Keratinocyte (primary cell): ENCODE measurements around the gene PEX7. TPM values are rescaled to one million over a fixed set of nuclear protein-coding genes. Genes with fewer than 3 reads are reported as not detected.

ENCODE experiments used
- DNase-seq: peaks from one replicate; pipeline ENCODE4 v3.0.0-alpha.2; 2011; ENCODE audit warnings: low read depth, missing footprints, low spot score
- FAIRE-seq: peaks from 2 replicates; lab custom pipeline; 2011; peaks lifted over from hg19 to GRCh38; lab: Jason Lieb, UNC
- H2AFZ ChIP-seq: 2 replicates; pipeline ENCODE4 v1.6.0; 2012; ENCODE audit warnings: low read length, control low read depth, inconsistent platforms; ENCODE audit not compliant: control insufficient read depth
- H3K27ac ChIP-seq: 2 replicates; pipeline ENCODE4 v1.5.1; 2011; ENCODE audit warnings: low read length; ENCODE audit not compliant: control insufficient read depth, insufficient read depth
- H3K27me3 ChIP-seq: 3 replicates; pipeline ENCODE4 v1.6.0; 2011; ENCODE audit warnings: low read length; ENCODE audit not compliant: control insufficient read depth, insufficient read depth; ENCODE audit errors: extremely low read depth
- H3K36me3 ChIP-seq, 2 experiments: 2 replicates in 1 of 2; 3 replicates in 1 of 2; pipeline ENCODE4 v1.5.1; 2011; ENCODE audit warnings: low read length in 2 of 2, mild to moderate bottlenecking in 1 of 2; ENCODE audit not compliant: control insufficient read depth in 2 of 2, insufficient read depth in 2 of 2; ENCODE audit errors: extremely low read depth in 1 of 2
- H3K4me1 ChIP-seq: 3 replicates; pipeline ENCODE4 v1.5.1; 2011; ENCODE audit warnings: low read length; ENCODE audit not compliant: control insufficient read depth, insufficient read depth; ENCODE audit errors: extremely low read depth
- H3K4me2 ChIP-seq: 3 replicates; pipeline ENCODE4 v1.6.0; 2011; ENCODE audit warnings: low read depth, low read length; ENCODE audit not compliant: control insufficient read depth, insufficient read depth; ENCODE audit errors: extremely low read depth
- H3K4me3 ChIP-seq, 3 experiments: fragments of 200-600 bp in 1 of 3; sonication (generic) in 1 of 3; 2 replicates in 2 of 3; 3 replicates in 1 of 3; pipeline ENCODE4 v1.5.1; 2011 to 2016; ENCODE audit warnings: low read length in 3 of 3, mild to moderate bottlenecking in 3 of 3, control low read depth in 2 of 3, inconsistent platforms in 1 of 3, low read depth in 1 of 3, mixed read lengths in 1 of 3, mixed run types in 1 of 3, moderate library complexity in 1 of 3; ENCODE audit not compliant: control insufficient read depth in 2 of 3, insufficient read depth in 2 of 3; ENCODE audit errors: extremely low read depth in 1 of 3
- H3K79me2 ChIP-seq: 2 replicates; pipeline ENCODE4 v1.6.0; 2012; ENCODE audit warnings: low read length; ENCODE audit not compliant: control insufficient read depth, insufficient read depth
- H3K9ac ChIP-seq: 3 replicates; pipeline ENCODE4 v1.6.0; 2011; ENCODE audit warnings: low read length; ENCODE audit not compliant: control insufficient read depth, insufficient read depth; ENCODE audit errors: extremely low read depth
- H3K9me1 ChIP-seq: 3 replicates; pipeline ENCODE4 v1.6.0; 2011; ENCODE audit warnings: low read length; ENCODE audit not compliant: control insufficient read depth, insufficient read depth; ENCODE audit errors: extremely low read depth
- H3K9me3 ChIP-seq: 2 replicates; pipeline ENCODE4 v1.5.1; 2012; ENCODE audit warnings: low read depth, low read length; ENCODE audit not compliant: control insufficient read depth
- H4K20me1 ChIP-seq: 3 replicates; pipeline ENCODE4 v1.6.0; 2011; ENCODE audit warnings: low read length; ENCODE audit not compliant: control insufficient read depth, insufficient read depth; ENCODE audit errors: extremely low read depth
- CTCF ChIP-seq, 3 experiments: IDR thresholded peaks in 1 of 3; conservative IDR thresholded peaks in 1 of 3; optimal IDR thresholded peaks in 1 of 3; 2 replicates in 2 of 3; 3 replicates in 1 of 3; pipeline versions ENCODE3 to v1.5.1; 2011; ENCODE audit warnings: low read length in 3 of 3, mild to moderate bottlenecking in 3 of 3, moderate library complexity in 2 of 3, control low read depth in 1 of 3, inconsistent platforms in 1 of 3; ENCODE audit not compliant: insufficient read depth in 2 of 3; ENCODE audit errors: extremely low read depth in 1 of 3
- EZH2 ChIP-seq: IDR thresholded peaks from one replicate; pipeline ENCODE4 v1.6.1; 2012; ENCODE audit warnings: inconsistent platforms, mild to moderate bottlenecking, low read length, moderate library complexity
- dilution Hi-C: fragments of 300-500 bp; cut with MboI; formaldehyde crosslinking; loops from one replicate; pipeline ENCODE4 v1.7.0; 2020; ENCODE audit warnings: low sequenced_read_pairs; ENCODE audit not compliant: extremely low pct_ligation_motif_present
- polyA plus RNA-seq, 5 experiments: library from polyadenylated mRNA; depleted of rRNA in 3 of 5; stranded (reverse) in 3 of 5; stranded (forward) in 1 of 5; unstranded in 1 of 5; fragments of >200 nt; gene quantifications; 1 replicate in 1 of 5; 2 replicates in 3 of 5; 3 replicates in 1 of 5; pipeline versions ENCODE4 v1.2.1 to v1.2.3, GENCODE V29; 2011 to 2012; ENCODE audit warnings: missing spikeins in 2 of 5, low read depth in 1 of 5, low replicate concordance in 1 of 5

Gene PEX7
- polyA plus RNA-seq, 1 donor (not counting 4 experiments of a cell fraction or from before 2014, with no cell fraction given), result 15.6 TPM

GRCh38 chr6:136945072-136945471, 122.7 kb downstream of the PEX7 start:
- Histone ChIP-seq H2AFZ (no peak overlapping the region), H3K27ac (no peak overlapping the region), H4K20me1 (no peaks in the 10 kb centered on the region), H3K9me3 (no peaks in the 10 kb centered on the region), H3K4me3 (no peak overlapping the region), H3K9me1 (no peaks in the 10 kb centered on the region), H3K36me3 (no peaks in the 10 kb centered on the region), H3K27me3 (peaks cover 4% of the 10 kb centered on the region), H3K4me1 (no peaks in the 10 kb centered on the region), H3K79me2 (no peaks in the 10 kb centered on the region), H3K9ac (no peak overlapping the region), H3K4me2 (no peak overlapping the region)
- dilution Hi-C loops, result no loop called here
- DNase-seq, result no peak
- TF ChIP-seq CTCF (optimal IDR thresholded peaks at IDR 0.05 in 1 of 3, IDR thresholded peaks at IDR 0.05 in 1 of 3, conservative IDR thresholded peaks at IDR 0.05 in 1 of 3; ENCODE audit: extremely low read depth in 1 of 3, insufficient read depth in 2 of 3, low read length in 3 of 3) (no peak), EZH2 (no peak)
- no peak for FAIRE-seq

GRCh38 chr6:136945711-136946121, 123.3 kb downstream of the PEX7 start:
- H3K79me2 ChIP-seq, result no peaks in the 10 kb centered on the region
- H3K4me1 ChIP-seq, result no peaks in the 10 kb centered on the region
- H3K4me3 ChIP-seq, result no peak overlapping the region
- H2AFZ ChIP-seq, result no peak overlapping the region
- no peaks in the 10 kb centered on the region for H4K20me1 ChIP-seq
- DNase-seq, result no peak
- no peaks in the 10 kb centered on the region for H3K9me1 ChIP-seq
- TF ChIP-seq CTCF (optimal IDR thresholded peaks at IDR 0.05 in 1 of 3, IDR thresholded peaks at IDR 0.05 in 1 of 3, conservative IDR thresholded peaks at IDR 0.05 in 1 of 3; ENCODE audit: extremely low read depth in 1 of 3, insufficient read depth in 2 of 3, low read length in 3 of 3), result no peak
- TF ChIP-seq EZH2, result no peak
- H3K4me2 ChIP-seq, result no peak overlapping the region
- H3K9me3 ChIP-seq, result no peaks in the 10 kb centered on the region
- dilution Hi-C loops, result no loop called here
- no peak overlapping the region for H3K27ac ChIP-seq
- no peaks in the 10 kb centered on the region for H3K36me3 ChIP-seq
- H3K9ac ChIP-seq, result no peak overlapping the region
- no peak for FAIRE-seq
- peaks cover 4% of the 10 kb centered on the region for H3K27me3 ChIP-seq
